ENCODE data around the gene CLEC2L. TPM values are rescaled to one million over a fixed set of nuclear protein-coding genes. Genes with fewer than 3 reads are reported as not detected.

The CLEC2L gene
- total RNA-seq, 4 donors from 2014 or later = 0.21 to 0.43 (median 0.26) TPM; not detected in 1

DNA sequence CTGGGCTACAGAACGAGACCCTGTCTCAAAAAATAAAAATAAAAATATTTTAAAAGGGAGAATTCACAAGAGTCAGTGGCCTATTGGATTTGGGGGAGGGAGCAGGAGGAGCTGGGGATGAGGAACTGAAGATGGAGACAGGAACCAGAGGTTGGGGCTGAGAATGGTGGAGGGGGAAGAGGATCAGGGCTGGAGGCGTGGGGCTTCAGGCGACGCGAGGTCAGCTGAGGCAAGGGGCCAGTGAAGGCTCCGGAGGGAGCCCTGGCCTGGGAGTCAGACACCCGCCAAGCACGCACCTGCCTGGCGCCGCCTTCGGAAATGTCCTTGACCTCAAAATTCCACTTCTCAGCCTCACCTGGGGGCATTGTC lies 671 bp upstream of the CLEC2L start:
- intact Hi-C loops (cut with DNase I; ENCODE audit: low total_unique reads) = no loop called here
- no peak for DNase-seq
- TF ChIP-seq, protein P1, sequence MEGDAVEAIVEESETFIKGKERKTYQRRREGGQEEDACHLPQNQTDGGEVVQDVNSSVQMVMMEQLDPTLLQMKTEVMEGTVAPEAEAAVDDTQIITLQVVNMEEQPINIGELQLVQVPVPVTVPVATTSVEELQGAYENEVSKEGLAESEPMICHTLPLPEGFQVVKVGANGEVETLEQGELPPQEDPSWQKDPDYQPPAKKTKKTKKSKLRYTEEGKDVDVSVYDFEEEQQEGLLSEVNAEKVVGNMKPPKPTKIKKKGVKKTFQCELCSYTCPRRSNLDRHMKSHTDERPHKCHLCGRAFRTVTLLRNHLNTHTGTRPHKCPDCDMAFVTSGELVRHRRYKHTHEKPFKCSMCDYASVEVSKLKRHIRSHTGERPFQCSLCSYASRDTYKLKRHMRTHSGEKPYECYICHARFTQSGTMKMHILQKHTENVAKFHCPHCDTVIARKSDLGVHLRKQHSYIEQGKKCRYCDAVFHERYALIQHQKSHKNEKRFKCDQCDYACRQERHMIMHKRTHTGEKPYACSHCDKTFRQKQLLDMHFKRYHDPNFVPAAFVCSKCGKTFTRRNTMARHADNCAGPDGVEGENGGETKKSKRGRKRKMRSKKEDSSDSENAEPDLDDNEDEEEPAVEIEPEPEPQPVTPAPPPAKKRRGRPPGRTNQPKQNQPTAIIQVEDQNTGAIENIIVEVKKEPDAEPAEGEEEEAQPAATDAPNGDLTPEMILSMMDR (IDR thresholded peaks at IDR 0.05) = no peak
- TF ChIP-seq POLR2A (IDR thresholded peaks at IDR 0.05) = no peak
- Histone ChIP-seq H3K27me3 (no peaks in the 10 kb centered on the region), H3K9me3 (no peaks in the 10 kb centered on the region), H3K4me3 (no peak overlapping the region), H3K36me3 (no peaks in the 10 kb centered on the region), H3K4me1 (peaks cover 0 to 6% of the 10 kb centered on the region in 2 donors), H3K27ac (no peak overlapping the region)

DNA sequence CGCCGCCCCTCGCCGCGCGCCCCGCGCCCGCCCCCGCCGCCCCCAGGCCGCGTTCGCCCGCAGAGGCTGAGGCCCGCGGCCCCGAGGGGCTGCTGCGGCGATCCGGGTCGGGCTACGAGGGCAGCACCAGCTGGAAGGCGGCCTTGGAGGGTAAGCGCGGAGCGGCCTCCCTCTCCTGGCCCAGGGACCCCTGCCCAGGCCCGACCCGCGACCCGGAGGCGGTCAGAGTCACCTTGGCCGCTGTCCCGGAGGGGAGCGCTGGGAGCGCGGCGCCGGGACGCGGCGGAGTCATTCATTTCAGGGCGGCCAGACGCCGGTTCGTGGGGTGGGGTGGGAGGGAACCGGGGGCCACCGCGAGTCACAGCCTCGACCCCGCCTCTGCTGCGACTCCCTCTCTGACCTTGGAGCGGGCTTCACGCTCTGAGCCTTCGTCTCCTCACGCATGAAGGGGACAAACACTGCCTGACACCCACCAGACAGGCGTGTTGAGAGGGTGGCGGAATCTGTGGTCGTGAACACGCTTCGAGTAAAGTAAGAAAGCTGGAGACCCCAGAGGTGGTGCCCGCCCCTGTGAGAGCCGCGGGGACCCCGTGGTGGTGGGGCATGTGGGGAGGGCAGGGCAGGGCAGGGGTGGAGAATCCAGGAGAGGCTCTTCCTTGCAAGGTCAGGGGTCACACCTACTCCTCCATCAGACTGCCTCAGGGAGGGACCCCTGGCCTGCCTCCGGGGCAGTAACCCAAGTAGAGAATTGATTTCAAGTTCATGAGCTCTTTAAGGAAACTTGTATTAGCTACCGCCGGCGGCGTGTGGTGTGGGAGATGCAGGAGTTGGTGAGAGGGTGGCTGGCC lies 707 bp downstream of the CLEC2L start:
- Histone ChIP-seq H3K4me1 (peaks cover 0 to 6% of the 10 kb centered on the region in 2 donors), H3K27ac (no peak overlapping the region), H3K36me3 (no peaks in the 10 kb centered on the region), H3K9me3 (no peaks in the 10 kb centered on the region), H3K4me3 (no peak overlapping the region), H3K27me3 (no peaks in the 10 kb centered on the region)
- intact Hi-C loops (cut with DNase I; ENCODE audit: low total_unique reads) = no loop called here
- TF ChIP-seq, protein P1 (IDR thresholded peaks at IDR 0.05) = no peak
- no peak for TF ChIP-seq POLR2A (IDR thresholded peaks at IDR 0.05)
- no peak for DNase-seq

DNA sequence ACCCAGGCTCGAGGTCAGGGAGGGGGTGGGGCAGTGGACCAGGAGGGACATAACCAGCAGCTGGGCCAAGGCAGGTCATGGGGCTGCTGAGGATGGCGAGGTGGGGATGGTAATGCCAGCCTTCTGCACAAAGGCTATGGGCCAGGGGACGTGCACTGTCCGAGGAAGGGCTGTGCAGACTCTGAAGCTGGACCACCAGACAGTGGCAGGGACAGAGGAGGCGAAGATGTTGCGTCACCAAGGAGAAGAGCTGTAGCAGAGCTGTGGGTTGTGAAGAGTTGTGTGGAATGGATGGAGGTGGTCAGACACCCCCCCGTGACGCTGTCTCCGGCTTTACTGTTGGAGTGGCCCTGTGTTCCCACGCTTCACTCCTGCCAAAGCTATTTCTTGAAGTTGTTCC lies 1.8 kb downstream of the CLEC2L start:
- Histone ChIP-seq H3K9me3 (no peaks in the 10 kb centered on the region), H3K36me3 (no peaks in the 10 kb centered on the region), H3K27me3 (no peaks in the 10 kb centered on the region), H3K27ac (no peak overlapping the region), H3K4me1 (peaks cover 0 to 6% of the 10 kb centered on the region in 2 donors), H3K4me3 (no peak overlapping the region)
- DNase-seq = no peak
- TF ChIP-seq, protein P1 (IDR thresholded peaks at IDR 0.05) = no peak
- no peak for TF ChIP-seq POLR2A (IDR thresholded peaks at IDR 0.05)
- intact Hi-C loops (cut with DNase I; ENCODE audit: low total_unique reads) = no loop called here

DNA sequence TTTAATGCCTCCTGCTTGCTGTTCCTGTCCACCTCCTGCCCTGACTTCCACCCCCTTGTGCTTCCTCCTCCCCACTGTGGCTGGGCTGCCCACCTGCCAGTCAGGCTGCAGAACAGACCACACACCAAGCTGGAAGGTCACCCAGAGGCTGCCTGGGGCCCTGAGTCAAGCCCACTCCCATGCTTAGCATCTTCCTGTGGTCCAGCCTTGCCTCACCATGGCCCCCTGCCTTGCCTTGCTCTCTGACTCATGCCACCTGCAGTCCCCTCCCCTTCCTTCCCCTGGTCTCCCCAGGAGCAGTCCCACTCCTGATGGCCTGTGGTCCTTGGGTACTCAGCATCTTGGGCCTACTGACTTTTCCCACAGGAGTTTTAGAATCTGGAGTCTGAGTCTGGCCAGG lies 2.3 kb downstream of the CLEC2L start:
- Histone ChIP-seq H3K27ac (no peak overlapping the region), H3K4me3 (no peak overlapping the region), H3K4me1 (peaks cover 0 to 6% of the 10 kb centered on the region in 2 donors), H3K9me3 (no peaks in the 10 kb centered on the region), H3K36me3 (no peaks in the 10 kb centered on the region), H3K27me3 (no peaks in the 10 kb centered on the region)
- TF ChIP-seq, protein P1 (IDR thresholded peaks at IDR 0.05) = no peak
- TF ChIP-seq POLR2A (IDR thresholded peaks at IDR 0.05) = no peak
- no peak for DNase-seq
- intact Hi-C loops (cut with DNase I; ENCODE audit: low total_unique reads) = no loop called here
